ENCODE data around the gene AFAP1. TPM values are rescaled to one million over a fixed set of nuclear protein-coding genes. Genes with fewer than 3 reads are reported as not detected.

Gene AFAP1
- total RNA-seq, 1 experiment from 2014 or later = 42.1 TPM

DNA sequence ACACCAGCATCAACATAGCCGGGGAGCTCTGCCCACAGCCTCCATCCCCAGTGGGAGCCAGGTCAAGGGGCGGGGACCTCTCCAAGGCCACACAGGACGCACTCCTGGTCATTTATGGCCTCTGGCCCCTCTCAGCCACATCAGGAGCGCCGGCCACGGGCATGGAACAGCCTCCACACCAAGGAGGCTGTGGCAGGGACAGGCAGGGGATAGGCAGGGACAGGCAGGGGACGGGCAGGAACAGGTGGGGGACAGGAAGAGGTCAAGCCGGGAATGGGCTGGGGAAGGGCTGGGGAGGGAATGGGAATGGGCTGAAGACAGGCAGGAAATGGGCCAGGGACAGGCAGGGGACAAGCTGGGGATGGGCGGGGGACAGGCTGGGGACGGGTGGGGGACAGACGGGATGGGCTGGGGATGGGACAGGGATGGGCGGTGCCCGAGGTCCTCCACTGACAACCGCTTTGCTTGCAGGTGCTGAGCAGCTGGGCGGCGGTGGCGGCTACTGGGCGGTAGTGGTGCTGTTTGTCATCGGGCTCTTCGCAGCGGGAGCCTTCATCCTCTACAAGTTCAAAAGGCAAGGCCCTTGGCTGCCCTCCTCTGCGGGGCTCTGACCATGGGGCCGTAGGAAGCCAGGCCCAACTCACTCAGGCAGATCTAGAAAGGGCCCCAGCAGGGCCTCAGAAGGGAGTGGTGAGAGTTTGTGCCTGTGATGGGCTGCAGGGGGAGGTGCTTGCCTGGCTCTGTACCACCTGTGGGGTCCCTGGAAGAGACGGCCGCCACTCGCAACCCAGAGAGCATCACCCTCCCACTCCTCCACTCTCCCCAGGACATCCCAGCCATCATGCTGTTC, 205.6 kb downstream of the AFAP1 start:
- Histone ChIP-seq H3F3A (ENCODE audit: low read length, unreplicated experiment) (no peaks in the 10 kb centered on the region), H3K27ac (ENCODE audit: low read length) (no peak overlapping the region), H3K4me1 (ENCODE audit: insufficient read depth, low read length) (no peaks in the 10 kb centered on the region), H4K20me1 (ENCODE audit: low read length) (no peaks in the 10 kb centered on the region), H3K79me2 (ENCODE audit: low read length) (no peaks in the 10 kb centered on the region), H3K9me3 (ENCODE audit: low read length) (no peaks in the 10 kb centered on the region), H3K4me2 (ENCODE audit: low read length) (no peak overlapping the region), H3K9ac (ENCODE audit: low read length) (no peak overlapping the region), H3K4me3 (ENCODE audit: low read length) (no peak overlapping the region), H3K36me3 (ENCODE audit: low read depth, low read length) (no peaks in the 10 kb centered on the region), H3K27me3 (ENCODE audit: low read length) (no peaks in the 10 kb centered on the region), H2AFZ (ENCODE audit: low read length) (no peak overlapping the region), H3K9me2 (replicated peaks; ENCODE audit: low read length) (no peaks in the 10 kb centered on the region)
- no peak for DNase-seq
- TF ChIP-seq, protein P1, sequence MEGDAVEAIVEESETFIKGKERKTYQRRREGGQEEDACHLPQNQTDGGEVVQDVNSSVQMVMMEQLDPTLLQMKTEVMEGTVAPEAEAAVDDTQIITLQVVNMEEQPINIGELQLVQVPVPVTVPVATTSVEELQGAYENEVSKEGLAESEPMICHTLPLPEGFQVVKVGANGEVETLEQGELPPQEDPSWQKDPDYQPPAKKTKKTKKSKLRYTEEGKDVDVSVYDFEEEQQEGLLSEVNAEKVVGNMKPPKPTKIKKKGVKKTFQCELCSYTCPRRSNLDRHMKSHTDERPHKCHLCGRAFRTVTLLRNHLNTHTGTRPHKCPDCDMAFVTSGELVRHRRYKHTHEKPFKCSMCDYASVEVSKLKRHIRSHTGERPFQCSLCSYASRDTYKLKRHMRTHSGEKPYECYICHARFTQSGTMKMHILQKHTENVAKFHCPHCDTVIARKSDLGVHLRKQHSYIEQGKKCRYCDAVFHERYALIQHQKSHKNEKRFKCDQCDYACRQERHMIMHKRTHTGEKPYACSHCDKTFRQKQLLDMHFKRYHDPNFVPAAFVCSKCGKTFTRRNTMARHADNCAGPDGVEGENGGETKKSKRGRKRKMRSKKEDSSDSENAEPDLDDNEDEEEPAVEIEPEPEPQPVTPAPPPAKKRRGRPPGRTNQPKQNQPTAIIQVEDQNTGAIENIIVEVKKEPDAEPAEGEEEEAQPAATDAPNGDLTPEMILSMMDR (conservative IDR thresholded peaks at IDR 0.05; ENCODE audit: low read depth, low read length) = no peak
- TF ChIP-seq EZH2phosphoT487 (IDR thresholded peaks at IDR 0.05; ENCODE audit: borderline replicate concordance, low read length) (no peak), EZH2 (IDR thresholded peaks at IDR 0.05; ENCODE audit: low read length, unreplicated experiment) (no peak)
- intact Hi-C loops (cut with micrococcal nuclease) = no loop called here
- no peak for ATAC-seq
- ChIA-PET POLR2A (ENCODE audit: unreplicated experiment) (no interaction called here), CTCF (no interaction called here)
- BruUV-seq (replicated peaks) = no TSS peak

DNA sequence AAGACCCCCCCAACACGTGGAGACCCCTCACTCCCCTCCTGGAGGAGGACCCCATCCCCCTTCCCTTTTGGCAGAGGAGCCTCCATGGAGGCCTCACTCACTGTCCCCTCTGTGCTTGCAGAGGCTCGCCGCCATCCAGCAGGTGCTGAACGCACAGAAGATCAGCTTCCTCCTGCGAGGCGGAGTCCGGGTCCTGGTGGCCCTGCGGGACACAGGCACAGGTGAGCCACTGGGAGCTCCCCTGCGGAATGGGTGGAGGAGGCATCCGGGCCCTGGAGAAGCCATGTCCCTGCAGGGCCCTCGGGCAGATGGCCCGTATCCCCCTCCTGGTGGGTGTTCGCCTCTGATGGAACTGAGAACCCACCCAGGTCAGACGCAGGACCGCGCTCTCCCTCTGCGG, 206.5 kb downstream of the AFAP1 start:
- intact Hi-C loops (cut with micrococcal nuclease) = no loop called here
- no peak for DNase-seq
- Histone ChIP-seq H3K27me3 (ENCODE audit: low read length) (no peaks in the 10 kb centered on the region), H3K9me3 (ENCODE audit: low read length) (no peaks in the 10 kb centered on the region), H3K4me2 (ENCODE audit: low read length) (no peak overlapping the region), H2AFZ (ENCODE audit: low read length) (no peak overlapping the region), H3K9ac (ENCODE audit: low read length) (no peak overlapping the region), H3K27ac (ENCODE audit: low read length) (no peak overlapping the region), H3K4me1 (ENCODE audit: insufficient read depth, low read length) (no peaks in the 10 kb centered on the region), H3F3A (ENCODE audit: low read length, unreplicated experiment) (no peaks in the 10 kb centered on the region), H3K9me2 (replicated peaks; ENCODE audit: low read length) (no peaks in the 10 kb centered on the region), H3K36me3 (ENCODE audit: low read depth, low read length) (no peaks in the 10 kb centered on the region), H4K20me1 (ENCODE audit: low read length) (no peaks in the 10 kb centered on the region), H3K79me2 (ENCODE audit: low read length) (no peaks in the 10 kb centered on the region), H3K4me3 (ENCODE audit: low read length) (no peak overlapping the region)
- TF ChIP-seq EZH2 (IDR thresholded peaks at IDR 0.05; ENCODE audit: low read length, unreplicated experiment) (no peak), EZH2phosphoT487 (IDR thresholded peaks at IDR 0.05; ENCODE audit: borderline replicate concordance, low read length) (no peak)
- TF ChIP-seq, protein P1 (conservative IDR thresholded peaks at IDR 0.05; ENCODE audit: low read depth, low read length) = no peak
- BruUV-seq (replicated peaks) = no TSS peak
- no peak for ATAC-seq
- ChIA-PET CTCF (no interaction called here), POLR2A (ENCODE audit: unreplicated experiment) (no interaction called here)

DNA sequence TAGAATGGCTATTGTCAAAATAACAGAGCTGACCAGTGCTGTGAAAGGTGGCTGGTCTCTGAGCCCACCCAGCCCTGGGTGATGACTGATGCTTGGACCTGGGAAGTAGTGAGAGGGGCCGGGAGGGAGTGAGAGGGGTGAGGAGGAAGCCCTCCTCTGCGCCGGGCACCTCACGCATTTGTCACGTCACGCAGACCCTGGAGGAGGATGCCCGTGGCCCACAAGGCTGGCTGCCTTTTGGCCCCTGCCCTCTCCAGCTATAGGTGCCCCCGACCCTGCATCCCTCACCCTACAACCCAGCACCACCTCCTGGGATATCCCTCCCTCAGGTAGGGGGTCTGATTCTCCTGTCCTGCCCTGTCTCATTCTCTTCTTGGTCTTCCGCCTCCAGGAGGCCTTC, 207.4 kb downstream of the AFAP1 start:
- no TSS peak for BruUV-seq (replicated peaks)
- CTCF ChIA-PET = no interaction called here

More for the DNA sequence above, 207.4 kb downstream of the AFAP1 start:
- Histone ChIP-seq H2AFZ (ENCODE audit: low read length) (no peak overlapping the region), H3K79me2 (ENCODE audit: low read length) (no peaks in the 10 kb centered on the region), H3K4me1 (ENCODE audit: insufficient read depth, low read length) (no peaks in the 10 kb centered on the region), H3F3A (ENCODE audit: low read length, unreplicated experiment) (no peaks in the 10 kb centered on the region), H4K20me1 (ENCODE audit: low read length) (no peaks in the 10 kb centered on the region), H3K9me2 (replicated peaks; ENCODE audit: low read length) (no peaks in the 10 kb centered on the region), H3K27ac (ENCODE audit: low read length) (no peak overlapping the region), H3K9me3 (ENCODE audit: low read length) (no peaks in the 10 kb centered on the region), H3K27me3 (ENCODE audit: low read length) (no peaks in the 10 kb centered on the region), H3K9ac (ENCODE audit: low read length) (no peak overlapping the region), H3K4me3 (ENCODE audit: low read length) (no peak overlapping the region), H3K36me3 (ENCODE audit: low read depth, low read length) (no peaks in the 10 kb centered on the region), H3K4me2 (ENCODE audit: low read length) (no peak overlapping the region)
- ATAC-seq (no peak), DNase-seq (no peak)
- POLR2A ChIA-PET (ENCODE audit: unreplicated experiment) = no interaction called here
- TF ChIP-seq, protein P1 (conservative IDR thresholded peaks at IDR 0.05; ENCODE audit: low read depth, low read length) = no peak
- TF ChIP-seq EZH2phosphoT487 (IDR thresholded peaks at IDR 0.05; ENCODE audit: borderline replicate concordance, low read length) = no peak
- TF ChIP-seq EZH2 (IDR thresholded peaks at IDR 0.05; ENCODE audit: low read length, unreplicated experiment) = no peak
- intact Hi-C loops (cut with micrococcal nuclease) = no loop called here
